Esophagus muscularis mucosa (tissue), 4 donors: ENCODE measurements around the gene STUM. TPM values are rescaled to one million over a fixed set of nuclear protein-coding genes. Genes with fewer than 3 reads are reported as not detected.
A peak's percentile ranks its signal among the peaks of the same experiment; 100 is the strongest.

Source experiments
- DNase-seq: peaks from one replicate; pipeline ENCODE4 v3.0.0-alpha.2; 2017; ENCODE audit errors: extremely low spot score
- H3K27ac ChIP-seq, 4 donors: fragments of 200-600 bp; sonication (generic); replicated peaks in 1 of 4; 1 replicate in 3 of 4; 2 replicates in 1 of 4; pipeline ENCODE4 v1.5.1; 2016 to 2019; ENCODE audit warnings: mild to moderate bottlenecking in 1 of 4
- H3K27me3 ChIP-seq, 4 donors: fragments of 200-600 bp; sonication (generic); one replicate each; pipeline versions ENCODE4 v1.5.1 to v1.6.0; 2016 to 2019
- H3K36me3 ChIP-seq, 4 donors: fragments of 200-600 bp; sonication (generic); one replicate each; pipeline ENCODE4 v1.5.1; 2016 to 2019
- H3K4me1 ChIP-seq, 4 donors: fragments of 200-600 bp; sonication (generic); one replicate each; pipeline ENCODE4 v1.5.1; 2016 to 2019
- H3K4me3 ChIP-seq, 4 donors: fragments of 200-600 bp; sonication (generic); 1 replicate in 2 of 4; 2 replicates in 2 of 4; pipeline ENCODE4 v1.5.1; 2016 to 2019; ENCODE audit warnings: mild to moderate bottlenecking in 4 of 4, moderate library complexity in 1 of 4
- H3K9me3 ChIP-seq, 4 donors: fragments of 200-600 bp; sonication (generic); 1 replicate in 3 of 4; 2 replicates in 1 of 4; pipeline ENCODE4 v1.5.1; 2016 to 2019
- EP300 ChIP-seq: sonication (generic); formaldehyde crosslinking; IDR thresholded peaks from one replicate; pipeline ENCODE4 v1.6.1; 2017; ENCODE audit warnings: antibody characterized with exemption
- POLR2A ChIP-seq: fragments of 450-650 bp; IDR thresholded peaks from one replicate; pipeline ENCODE4 v1.6.1; 2017; ENCODE audit warnings: antibody characterized with exemption, moderate library complexity, mild to moderate bottlenecking, low read depth
- POLR2AphosphoS5 ChIP-seq, 2 donors: sonication (generic); formaldehyde crosslinking; IDR thresholded peaks; one replicate each; pipeline ENCODE4 v1.6.1; 2017; ENCODE audit warnings: antibody characterized with exemption in 2 of 2
- WGBS: methylation state at CpG from one replicate; pipeline ENCODE4 v1.1.5; 2018; 5-methylcytosine and 5-hydroxymethylcytosine counted together
- intact Hi-C: fragments of 100-400 bp; cut with DNase I; formaldehyde crosslinking; loops from one replicate; pipeline ENCODE4 v1.15.1; 2023
- total RNA-seq, 4 donors: library from RNA; depleted of rRNA; stranded (reverse); fragments of >200 nt; gene quantifications; one replicate each; pipeline versions ENCODE4 v1.1.0 to v1.2.1, GENCODE V29; 2016
- TF ChIP-seq, protein P1 (sequence below), 3 experiments: fragments of 200-600 bp in 2 of 3; fragments of 450-650 bp in 1 of 3; sonication (generic) in 2 of 3; IDR thresholded peaks; one replicate each; pipeline ENCODE4 v1.5.1; 2017 to 2019; ENCODE audit warnings: antibody characterized with exemption in 3 of 3, mild to moderate bottlenecking in 2 of 3, moderate library complexity in 1 of 3

STUM gene
- total RNA-seq, 4 donors from 2014 or later, result 3.1 to 7.6 (median 6.3) TPM

DNA sequence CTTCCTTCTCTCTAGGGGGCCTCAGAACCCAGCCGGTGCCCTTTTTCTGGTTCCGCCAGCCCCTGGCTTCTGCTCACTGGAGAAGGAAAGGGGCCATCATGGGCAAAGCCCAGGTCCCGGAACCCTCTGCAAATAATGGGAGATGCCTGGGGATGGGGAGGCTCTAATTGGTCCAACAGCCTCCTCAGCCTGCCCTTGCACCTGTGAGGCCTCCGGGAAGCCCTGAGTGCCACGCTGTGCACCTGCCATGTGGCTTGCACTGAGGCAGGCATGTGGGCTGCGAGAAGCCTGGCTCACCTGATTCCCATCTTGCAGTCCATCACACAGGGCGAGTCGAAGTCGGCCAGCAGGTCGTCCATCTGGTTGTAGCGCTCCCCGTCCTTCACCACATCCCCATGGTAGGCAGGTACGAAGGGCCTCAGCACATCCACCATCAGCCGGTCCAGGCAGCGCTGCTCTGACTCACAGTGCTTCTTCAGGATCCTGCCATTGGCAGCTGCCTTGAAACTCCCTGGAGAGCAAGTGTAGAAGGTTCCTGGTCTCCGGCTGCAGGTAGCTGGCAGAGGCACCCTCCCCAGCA lies 98.4 kb downstream of the STUM start:
- H3K4me1 ChIP-seq, result peaks cover 44 to 62% (median 59%) of the 10 kb centered on the region in 4 donors
- H3K36me3 ChIP-seq, result peaks cover 20 to 65% (median 50%) of the 10 kb centered on the region in 4 donors
- no peaks in the 10 kb centered on the region for H3K27me3 ChIP-seq
- no peak overlapping the region for H3K4me3 ChIP-seq
- intact Hi-C loops, result no loop called here
- no peaks in the 10 kb centered on the region for H3K9me3 ChIP-seq
- peak overlapping the region in 1 of 4 donors; percentile 87 for H3K27ac ChIP-seq
- no peak for DNase-seq
- no CpG with 5 or more reads among the region's 16 CpGs for WGBS
- no peak for TF ChIP-seq EP300
- no peak for TF ChIP-seq POLR2A
- no peak for TF ChIP-seq POLR2AphosphoS5 (IDR thresholded peaks at IDR 0.05)

GRCh38 chr1:226647719-226648118 lies 99.2 kb downstream of the STUM start:
- H3K4me1 ChIP-seq, result peaks cover 44 to 54% (median 52%) of the 10 kb centered on the region in 4 donors
- TF ChIP-seq, protein P1, sequence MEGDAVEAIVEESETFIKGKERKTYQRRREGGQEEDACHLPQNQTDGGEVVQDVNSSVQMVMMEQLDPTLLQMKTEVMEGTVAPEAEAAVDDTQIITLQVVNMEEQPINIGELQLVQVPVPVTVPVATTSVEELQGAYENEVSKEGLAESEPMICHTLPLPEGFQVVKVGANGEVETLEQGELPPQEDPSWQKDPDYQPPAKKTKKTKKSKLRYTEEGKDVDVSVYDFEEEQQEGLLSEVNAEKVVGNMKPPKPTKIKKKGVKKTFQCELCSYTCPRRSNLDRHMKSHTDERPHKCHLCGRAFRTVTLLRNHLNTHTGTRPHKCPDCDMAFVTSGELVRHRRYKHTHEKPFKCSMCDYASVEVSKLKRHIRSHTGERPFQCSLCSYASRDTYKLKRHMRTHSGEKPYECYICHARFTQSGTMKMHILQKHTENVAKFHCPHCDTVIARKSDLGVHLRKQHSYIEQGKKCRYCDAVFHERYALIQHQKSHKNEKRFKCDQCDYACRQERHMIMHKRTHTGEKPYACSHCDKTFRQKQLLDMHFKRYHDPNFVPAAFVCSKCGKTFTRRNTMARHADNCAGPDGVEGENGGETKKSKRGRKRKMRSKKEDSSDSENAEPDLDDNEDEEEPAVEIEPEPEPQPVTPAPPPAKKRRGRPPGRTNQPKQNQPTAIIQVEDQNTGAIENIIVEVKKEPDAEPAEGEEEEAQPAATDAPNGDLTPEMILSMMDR (IDR thresholded peaks at IDR 0.05), result no peak
- TF ChIP-seq POLR2AphosphoS5 (IDR thresholded peaks at IDR 0.05) (no peak), POLR2A (no peak), EP300 (no peak)
- no peak overlapping the region for H3K4me3 ChIP-seq
- H3K27me3 ChIP-seq, result no peaks in the 10 kb centered on the region
- H3K36me3 ChIP-seq, result peaks cover 20 to 57% (median 44%) of the 10 kb centered on the region in 4 donors
- 87% methylated on average over 7 of the region's 8 CpGs for WGBS
- no peak for DNase-seq
- H3K27ac ChIP-seq, result peak overlapping the region in 1 of 4 donors; percentile 87
- intact Hi-C loops, result no loop called here
- no peaks in the 10 kb centered on the region for H3K9me3 ChIP-seq

GRCh38 chr1:226648421-226648820 lies 99.9 kb downstream of the STUM start:
- 92% methylated on average over 5 of the region's 6 CpGs for WGBS
- Histone ChIP-seq H3K36me3 (peaks cover 20 to 55% (median 44%) of the 10 kb centered on the region in 4 donors), H3K4me1 (peaks cover 39 to 47% (median 45%) of the 10 kb centered on the region in 4 donors), H3K9me3 (no peaks in the 10 kb centered on the region), H3K27me3 (no peaks in the 10 kb centered on the region), H3K4me3 (no peak overlapping the region), H3K27ac (peak overlapping the region in 1 of 4 donors; percentile 87)
- TF ChIP-seq, protein P1 (IDR thresholded peaks at IDR 0.05), result no peak
- TF ChIP-seq POLR2A (no peak), POLR2AphosphoS5 (IDR thresholded peaks at IDR 0.05) (no peak), EP300 (no peak)
- DNase-seq, result no peak
- intact Hi-C loops, result no loop called here

- H3K4me3 ChIP-seq, result no peak overlapping the region
- intact Hi-C loops, result no loop called here
- no peak for DNase-seq
- no peaks in the 10 kb centered on the region for H3K9me3 ChIP-seq
- no peaks in the 10 kb centered on the region for H3K27me3 ChIP-seq
- H3K36me3 ChIP-seq, result peaks cover 20 to 47% (median 38%) of the 10 kb centered on the region in 4 donors
- H3K27ac ChIP-seq, result peak overlapping the region in 1 of 4 donors; percentile 87
- TF ChIP-seq EP300 (no peak), POLR2AphosphoS5 (IDR thresholded peaks at IDR 0.05) (no peak), POLR2A (no peak)
- TF ChIP-seq, protein P1 (IDR thresholded peaks at IDR 0.05), result no peak
- H3K4me1 ChIP-seq, result peaks cover 34 to 39% (median 37%) of the 10 kb centered on the region in 4 donors
- WGBS, result 81% methylated on average over 8 of the region's 8 CpGs
Measured at GRCh38 chr1:226649244-226649643, 100.7 kb downstream of the STUM start.

DNA sequence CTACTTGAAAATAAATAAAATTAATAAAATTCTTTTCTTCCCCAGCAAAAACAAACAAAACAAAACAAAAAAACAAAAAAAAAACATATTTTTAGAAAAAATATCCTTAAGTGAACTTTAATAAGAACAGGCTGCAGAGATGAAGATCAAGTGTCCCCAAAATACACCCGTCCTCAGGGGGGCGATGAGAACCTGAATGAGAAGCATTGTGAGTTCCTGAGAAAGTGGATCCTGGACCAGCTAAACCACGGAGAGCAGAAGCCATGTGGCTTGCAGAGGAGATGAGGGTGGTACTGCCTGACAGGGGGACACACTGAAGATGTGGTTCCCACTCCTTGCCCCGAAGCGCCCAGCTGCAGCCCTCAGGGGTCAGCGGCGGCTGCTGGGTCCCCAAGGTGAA lies 101.2 kb downstream of the STUM start:
- 37% methylated on average over 7 of the region's 7 CpGs for WGBS
- Histone ChIP-seq H3K36me3 (peaks cover 20 to 44% (median 35%) of the 10 kb centered on the region in 4 donors), H3K27me3 (no peaks in the 10 kb centered on the region), H3K4me3 (no peak overlapping the region), H3K9me3 (no peaks in the 10 kb centered on the region), H3K4me1 (peaks cover 28 to 34% (median 31%) of the 10 kb centered on the region in 4 donors), H3K27ac (no peak overlapping the region)
- no peak for DNase-seq
- TF ChIP-seq, protein P1 (IDR thresholded peaks at IDR 0.05), result peak in 2 of 3 experiments; percentile 38 to 48
- TF ChIP-seq EP300, result no peak
- no peak for TF ChIP-seq POLR2AphosphoS5 (IDR thresholded peaks at IDR 0.05)
- no peak for TF ChIP-seq POLR2A
- intact Hi-C loops, result loop anchor here (5.0 kb wide), 2 partner anchors 48 to 88 kb away; partner anchors contain the start of gene ITPKB
